Measurements from ENCODE around the gene SLC25A45.

SLC25A45 gene

GRCh38 chr11:65419460-65419771 lies 37.0 kb upstream of the SLC25A45 start:
- peak overlapping the region; percentile 99 for H3K27ac ChIP-seq

DNA sequence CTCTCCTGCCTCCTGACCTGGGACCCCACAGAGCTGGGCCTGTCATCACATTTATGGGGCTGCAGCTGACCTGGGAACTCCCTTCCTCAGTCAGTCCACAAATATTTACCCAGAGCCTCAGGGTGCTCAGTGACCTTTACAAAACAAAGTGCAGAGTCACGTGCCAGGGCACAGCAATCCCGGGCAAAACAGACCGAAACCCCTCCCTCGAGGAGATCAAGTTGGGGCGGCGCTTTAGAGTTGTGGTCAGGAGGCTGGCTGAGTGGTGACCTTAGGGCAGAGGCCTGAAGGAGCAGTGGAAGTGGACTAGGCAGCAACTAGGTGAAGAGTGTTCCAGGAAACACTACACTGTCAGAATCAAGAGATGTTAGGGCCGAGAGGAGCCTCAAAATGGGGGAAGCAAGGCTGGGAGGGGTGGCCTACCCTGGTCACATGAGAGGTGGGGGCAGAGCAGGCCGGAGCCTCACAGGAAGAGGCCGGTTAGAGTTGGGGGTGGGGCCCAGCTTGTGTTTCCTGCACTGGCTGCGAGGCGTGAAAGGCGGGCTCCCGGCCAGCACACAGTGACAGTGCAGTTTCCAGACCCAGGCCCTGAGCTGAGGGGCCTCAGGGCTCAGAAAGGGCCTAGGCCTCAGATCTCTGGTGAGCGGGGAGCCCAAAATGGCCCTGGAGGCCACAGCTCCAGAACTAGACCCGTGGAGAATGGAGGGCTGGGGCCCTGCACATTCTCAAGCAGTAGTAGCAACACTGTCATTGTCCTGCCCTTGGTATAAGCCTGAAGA lies 36.4 kb upstream of the SLC25A45 start:
- TF ChIP-seq, protein P1, sequence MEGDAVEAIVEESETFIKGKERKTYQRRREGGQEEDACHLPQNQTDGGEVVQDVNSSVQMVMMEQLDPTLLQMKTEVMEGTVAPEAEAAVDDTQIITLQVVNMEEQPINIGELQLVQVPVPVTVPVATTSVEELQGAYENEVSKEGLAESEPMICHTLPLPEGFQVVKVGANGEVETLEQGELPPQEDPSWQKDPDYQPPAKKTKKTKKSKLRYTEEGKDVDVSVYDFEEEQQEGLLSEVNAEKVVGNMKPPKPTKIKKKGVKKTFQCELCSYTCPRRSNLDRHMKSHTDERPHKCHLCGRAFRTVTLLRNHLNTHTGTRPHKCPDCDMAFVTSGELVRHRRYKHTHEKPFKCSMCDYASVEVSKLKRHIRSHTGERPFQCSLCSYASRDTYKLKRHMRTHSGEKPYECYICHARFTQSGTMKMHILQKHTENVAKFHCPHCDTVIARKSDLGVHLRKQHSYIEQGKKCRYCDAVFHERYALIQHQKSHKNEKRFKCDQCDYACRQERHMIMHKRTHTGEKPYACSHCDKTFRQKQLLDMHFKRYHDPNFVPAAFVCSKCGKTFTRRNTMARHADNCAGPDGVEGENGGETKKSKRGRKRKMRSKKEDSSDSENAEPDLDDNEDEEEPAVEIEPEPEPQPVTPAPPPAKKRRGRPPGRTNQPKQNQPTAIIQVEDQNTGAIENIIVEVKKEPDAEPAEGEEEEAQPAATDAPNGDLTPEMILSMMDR (conservative IDR thresholded peaks at IDR 0.05) = no peak
- TF ChIP-seq ZFX (IDR thresholded peaks at IDR 0.05) = peak; percentile 89; the same call in 1 of the 2 replicates
- H3K27ac ChIP-seq = peak overlapping the region; percentile 99

More at GRCh38 chr11:65419460-65419771, 37.0 kb upstream of the SLC25A45 start:
- peak; percentile 25; the same call in 1 of the 2 replicates for TF ChIP-seq ZFX (IDR thresholded peaks at IDR 0.05)
- TF ChIP-seq, protein P1 (conservative IDR thresholded peaks at IDR 0.05) = no peak

- no peak for TF ChIP-seq ZFX (IDR thresholded peaks at IDR 0.05)
- TF ChIP-seq, protein P1 (conservative IDR thresholded peaks at IDR 0.05) = no peak
- peak overlapping the region; percentile 99 for H3K27ac ChIP-seq
These were observed 35.9 kb upstream of the SLC25A45 start for GRCh38 chr11:65418431-65418680.

- no peak for TF ChIP-seq ZFX (IDR thresholded peaks at IDR 0.05)
- TF ChIP-seq, protein P1 (conservative IDR thresholded peaks at IDR 0.05) = no peak
- peak overlapping the region; percentile 99 for H3K27ac ChIP-seq
These were observed 35.4 kb upstream of the SLC25A45 start for GRCh38 chr11:65417702-65418430.

GRCh38 chr11:65416841-65417701 lies 34.6 kb upstream of the SLC25A45 start:
- H3K27ac ChIP-seq = peak overlapping the region; percentile 99
- no peak for TF ChIP-seq ZFX (IDR thresholded peaks at IDR 0.05)
- TF ChIP-seq, protein P1 (conservative IDR thresholded peaks at IDR 0.05) = no peak

- H3K27ac ChIP-seq = peak overlapping the region; percentile 99
- no peak for TF ChIP-seq ZFX (IDR thresholded peaks at IDR 0.05)
- TF ChIP-seq, protein P1 (conservative IDR thresholded peaks at IDR 0.05) = peak; percentile 98
These were observed 33.9 kb upstream of the SLC25A45 start for GRCh38 chr11:65416341-65416824.

Measured in C4-2B (cell line).